ENCODE data around the gene ARSJ.
A peak's percentile ranks its signal among the peaks of the same experiment; 100 is the strongest.
"Not testable (repeated sequence)": the region's sequence is repeated elsewhere in the genome, so short reads cannot be mapped to it uniquely, and the experiment has no call there.

ARSJ gene

GRCh38 chr4:113953888-113954287 is 25.6 kb downstream of the ARSJ start:
- no peaks in the 10 kb centered on the region for H3K27me3 ChIP-seq (replicated peaks; ENCODE audit: control insufficient read depth, insufficient read depth, low read length)
- H3K9me3 ChIP-seq (ENCODE audit: control insufficient read depth, low read length) = no peaks in the 10 kb centered on the region
- H3K4me3 ChIP-seq (ENCODE audit: low read length) = no peak overlapping the region
- peaks cover 25% of the 10 kb centered on the region for H3K4me1 ChIP-seq (ENCODE audit: control insufficient read depth, insufficient read depth, low read length)
- no peak overlapping the region for H3K9ac ChIP-seq (ENCODE audit: low read length)
- H3K36me3 ChIP-seq (ENCODE audit: control insufficient read depth, insufficient read depth, low read length, severe bottlenecking) = no peaks in the 10 kb centered on the region
- no peak for DNase-seq (ENCODE audit: low read depth)

- Histone ChIP-seq H3K9me3 (ENCODE audit: control insufficient read depth, low read length) (no peaks in the 10 kb centered on the region), H3K27me3 (replicated peaks; ENCODE audit: control insufficient read depth, insufficient read depth, low read length) (no peaks in the 10 kb centered on the region), H3K4me1 (ENCODE audit: control insufficient read depth, insufficient read depth, low read length) (peaks cover 13% of the 10 kb centered on the region), H3K9ac (ENCODE audit: low read length) (no peak overlapping the region), H3K36me3 (ENCODE audit: control insufficient read depth, insufficient read depth, low read length, severe bottlenecking) (no peaks in the 10 kb centered on the region), H3K4me3 (ENCODE audit: low read length) (no peak overlapping the region)
- DNase-seq (ENCODE audit: low read depth) = peak; percentile 59
Observed at GRCh38 chr4:113952452-113953029, 26.9 kb downstream of the ARSJ start.

- Histone ChIP-seq H3K9ac (ENCODE audit: low read length) (no peak overlapping the region), H3K9me3 (ENCODE audit: control insufficient read depth, low read length) (no peaks in the 10 kb centered on the region), H3K27me3 (replicated peaks; ENCODE audit: control insufficient read depth, insufficient read depth, low read length) (no peaks in the 10 kb centered on the region), H3K4me1 (ENCODE audit: control insufficient read depth, insufficient read depth, low read length) (peaks cover 14% of the 10 kb centered on the region), H3K4me3 (ENCODE audit: low read length) (peak overlapping the region; percentile 28), H3K36me3 (ENCODE audit: control insufficient read depth, insufficient read depth, low read length, severe bottlenecking) (no peaks in the 10 kb centered on the region)
- DNase-seq (ENCODE audit: low read depth) = peak; percentile 58
Observed at GRCh38 chr4:113951263-113951662, 28.2 kb downstream of the ARSJ start.

GRCh38 chr4:113950207-113950606 is 29.2 kb downstream of the ARSJ start:
- Histone ChIP-seq H3K4me3 (ENCODE audit: low read length) (no peak overlapping the region), H3K36me3 (ENCODE audit: control insufficient read depth, insufficient read depth, low read length, severe bottlenecking) (no peaks in the 10 kb centered on the region), H3K9ac (ENCODE audit: low read length) (no peak overlapping the region), H3K27me3 (replicated peaks; ENCODE audit: control insufficient read depth, insufficient read depth, low read length) (no peaks in the 10 kb centered on the region), H3K4me1 (ENCODE audit: control insufficient read depth, insufficient read depth, low read length) (peaks cover 25% of the 10 kb centered on the region), H3K9me3 (ENCODE audit: control insufficient read depth, low read length) (no peaks in the 10 kb centered on the region)
- DNase-seq (ENCODE audit: low read depth) = no peak

GRCh38 chr4:113947484-113947883 is 32.0 kb downstream of the ARSJ start:
- no peak overlapping the region for H3K9ac ChIP-seq (ENCODE audit: low read length)
- no peaks in the 10 kb centered on the region for H3K27me3 ChIP-seq (replicated peaks; ENCODE audit: control insufficient read depth, insufficient read depth, low read length)
- no peaks in the 10 kb centered on the region for H3K9me3 ChIP-seq (ENCODE audit: control insufficient read depth, low read length)
- DNase-seq (ENCODE audit: low read depth) = no peak
- H3K36me3 ChIP-seq (ENCODE audit: control insufficient read depth, insufficient read depth, low read length, severe bottlenecking) = no peaks in the 10 kb centered on the region
- H3K4me3 ChIP-seq (ENCODE audit: low read length) = no peak overlapping the region
- peaks cover 30% of the 10 kb centered on the region for H3K4me1 ChIP-seq (ENCODE audit: control insufficient read depth, insufficient read depth, low read length)

- Histone ChIP-seq H3K36me3 (ENCODE audit: control insufficient read depth, insufficient read depth, low read length, severe bottlenecking) (no peaks in the 10 kb centered on the region), H3K4me1 (ENCODE audit: control insufficient read depth, insufficient read depth, low read length) (peaks cover 21% of the 10 kb centered on the region), H3K9ac (ENCODE audit: low read length) (peak overlapping the region; percentile 38), H3K4me3 (ENCODE audit: low read length) (no peak overlapping the region), H3K27me3 (replicated peaks; ENCODE audit: control insufficient read depth, insufficient read depth, low read length) (no peaks in the 10 kb centered on the region), H3K9me3 (ENCODE audit: control insufficient read depth, low read length) (no peaks in the 10 kb centered on the region)
- DNase-seq (ENCODE audit: low read depth) = peak; percentile 66
Observed at GRCh38 chr4:113945906-113946305, 33.5 kb downstream of the ARSJ start.

- no peak for DNase-seq (ENCODE audit: low read depth)
- H3K4me3 ChIP-seq (ENCODE audit: low read length) = no peak overlapping the region
- peaks cover 18% of the 10 kb centered on the region for H3K4me1 ChIP-seq (ENCODE audit: control insufficient read depth, insufficient read depth, low read length)
Observed at GRCh38 chr4:113943863-113944262, 35.6 kb downstream of the ARSJ start.

GRCh38 chr4:113943085-113943484 is 36.4 kb downstream of the ARSJ start:
- H3K4me3 ChIP-seq (ENCODE audit: low read length) = no peak overlapping the region
- no peak overlapping the region for H3K9ac ChIP-seq (ENCODE audit: low read length)
- no peaks in the 10 kb centered on the region for H3K9me3 ChIP-seq (ENCODE audit: control insufficient read depth, low read length)
- no peak for DNase-seq (ENCODE audit: low read depth)
- H3K36me3 ChIP-seq (ENCODE audit: control insufficient read depth, insufficient read depth, low read length, severe bottlenecking) = no peaks in the 10 kb centered on the region
- H3K4me1 ChIP-seq (ENCODE audit: control insufficient read depth, insufficient read depth, low read length) = peaks cover 18% of the 10 kb centered on the region
- H3K27me3 ChIP-seq (replicated peaks; ENCODE audit: control insufficient read depth, insufficient read depth, low read length) = no peaks in the 10 kb centered on the region

More at GRCh38 chr4:113943863-113944262, 35.6 kb downstream of the ARSJ start:
- Histone ChIP-seq H3K27me3 (replicated peaks; ENCODE audit: control insufficient read depth, insufficient read depth, low read length) (no peaks in the 10 kb centered on the region), H3K9me3 (ENCODE audit: control insufficient read depth, low read length) (no peaks in the 10 kb centered on the region), H3K9ac (ENCODE audit: low read length) (no peak overlapping the region), H3K36me3 (ENCODE audit: control insufficient read depth, insufficient read depth, low read length, severe bottlenecking) (no peaks in the 10 kb centered on the region)

- H3K4me3 ChIP-seq (ENCODE audit: low read length) = no peak overlapping the region
- no peaks in the 10 kb centered on the region for H3K9me3 ChIP-seq (ENCODE audit: control insufficient read depth, low read length)
- no peak for DNase-seq (ENCODE audit: low read depth)
- H3K27me3 ChIP-seq (replicated peaks; ENCODE audit: control insufficient read depth, insufficient read depth, low read length) = no peaks in the 10 kb centered on the region
- peaks cover 18% of the 10 kb centered on the region for H3K4me1 ChIP-seq (ENCODE audit: control insufficient read depth, insufficient read depth, low read length)
- no peak overlapping the region for H3K9ac ChIP-seq (ENCODE audit: low read length)
- no peaks in the 10 kb centered on the region for H3K36me3 ChIP-seq (ENCODE audit: control insufficient read depth, insufficient read depth, low read length, severe bottlenecking)
Observed at GRCh38 chr4:113941836-113942235, 37.6 kb downstream of the ARSJ start.

- not testable (repeated sequence) for H3K4me3 ChIP-seq (ENCODE audit: low read length); DNase-seq (ENCODE audit: low read depth); H3K9me3 ChIP-seq (ENCODE audit: control insufficient read depth, low read length); H3K36me3 ChIP-seq (ENCODE audit: control insufficient read depth, insufficient read depth, low read length, severe bottlenecking); H3K27me3 ChIP-seq (replicated peaks; ENCODE audit: control insufficient read depth, insufficient read depth, low read length); H3K9ac ChIP-seq (ENCODE audit: low read length)
- H3K4me1 ChIP-seq (ENCODE audit: control insufficient read depth, insufficient read depth, low read length) = peaks cover 15% of the 10 kb centered on the region
Observed at GRCh38 chr4:113940103-113940502, 39.3 kb downstream of the ARSJ start.

- no peaks in the 10 kb centered on the region for H3K36me3 ChIP-seq (ENCODE audit: control insufficient read depth, insufficient read depth, low read length, severe bottlenecking)
- H3K4me3 ChIP-seq (ENCODE audit: low read length) = no peak overlapping the region
- H3K9ac ChIP-seq (ENCODE audit: low read length) = no peak overlapping the region
- no peaks in the 10 kb centered on the region for H3K27me3 ChIP-seq (replicated peaks; ENCODE audit: control insufficient read depth, insufficient read depth, low read length)
- H3K4me1 ChIP-seq (ENCODE audit: control insufficient read depth, insufficient read depth, low read length) = peaks cover 13% of the 10 kb centered on the region
- no peaks in the 10 kb centered on the region for H3K9me3 ChIP-seq (ENCODE audit: control insufficient read depth, low read length)
- DNase-seq (ENCODE audit: low read depth) = peak; percentile 45
Observed at GRCh38 chr4:113935190-113935589, 44.3 kb downstream of the ARSJ start.

- not testable (repeated sequence) for H3K4me3 ChIP-seq (ENCODE audit: low read length); H3K9me3 ChIP-seq (ENCODE audit: control insufficient read depth, low read length); H3K36me3 ChIP-seq (ENCODE audit: control insufficient read depth, insufficient read depth, low read length, severe bottlenecking); H3K27me3 ChIP-seq (replicated peaks; ENCODE audit: control insufficient read depth, insufficient read depth, low read length); DNase-seq (ENCODE audit: low read depth); H3K9ac ChIP-seq (ENCODE audit: low read length)
- peaks cover 19% of the 10 kb centered on the region for H3K4me1 ChIP-seq (ENCODE audit: control insufficient read depth, insufficient read depth, low read length)
Observed at GRCh38 chr4:113924706-113925105, 54.7 kb downstream of the ARSJ start.

Data from adipocyte (in vitro differentiated cells).